ENCODE results near the gene FUT7. TPM values are rescaled to one million over a fixed set of nuclear protein-coding genes. Genes with fewer than 3 reads are reported as not detected.

FUT7 gene
- total RNA-seq, 1 donor from 2014 or later, result 5.0 TPM

DNA sequence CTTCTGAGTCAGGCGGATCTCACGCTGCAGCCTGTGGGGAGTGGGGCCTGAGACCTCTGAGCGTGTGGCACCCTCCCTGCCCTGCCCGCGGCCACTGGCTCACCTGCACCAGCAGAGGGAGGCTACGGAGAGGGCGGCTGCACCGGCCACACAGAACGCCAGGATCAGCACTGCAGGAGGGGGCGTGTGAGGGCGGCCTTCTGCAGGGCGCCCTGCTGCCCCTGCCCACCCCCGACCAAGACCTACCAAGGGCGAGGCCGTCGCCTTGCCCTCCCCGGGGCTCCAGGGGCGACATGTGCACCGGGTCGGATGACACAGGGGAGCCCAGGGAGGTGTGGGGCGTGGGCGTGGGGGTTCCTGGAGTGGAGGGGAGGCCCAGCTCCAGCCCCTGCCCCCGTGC, 8.7 kb upstream of the FUT7 start:
- Mint-ChIP-seq H3K36me3 (ENCODE audit: low read depth) (no peaks in the 10 kb centered on the region), H3K4me3 (no peak overlapping the region), H3K27ac (no peak overlapping the region), H3K9me3 (no peaks in the 10 kb centered on the region), H3K27me3 (peaks cover 12% of the 10 kb centered on the region), H3K4me1 (peaks cover 11% of the 10 kb centered on the region)
- no peak for DNase-seq
- ATAC-seq (ENCODE audit: low read depth), result no peak
- ChIA-PET CTCF (no interaction called here), POLR2A (no interaction called here)
- TF ChIP-seq CTCF (IDR thresholded peaks at IDR 0.05), result no peak
- intact Hi-C loops (cut with micrococcal nuclease), result loop anchor here (10.0 kb wide), 1 partner anchor 84 kb away; no protein-coding TSS in a partner anchor

GRCh38 chr9:137039611-137040366, 7.9 kb upstream of the FUT7 start:
- peaks cover 7% of the 10 kb centered on the region for H3K27me3 Mint-ChIP-seq
- intact Hi-C loops (cut with micrococcal nuclease), result loop anchor here (10.0 kb wide), 1 partner anchor 85 kb away; no protein-coding TSS in a partner anchor

DNA sequence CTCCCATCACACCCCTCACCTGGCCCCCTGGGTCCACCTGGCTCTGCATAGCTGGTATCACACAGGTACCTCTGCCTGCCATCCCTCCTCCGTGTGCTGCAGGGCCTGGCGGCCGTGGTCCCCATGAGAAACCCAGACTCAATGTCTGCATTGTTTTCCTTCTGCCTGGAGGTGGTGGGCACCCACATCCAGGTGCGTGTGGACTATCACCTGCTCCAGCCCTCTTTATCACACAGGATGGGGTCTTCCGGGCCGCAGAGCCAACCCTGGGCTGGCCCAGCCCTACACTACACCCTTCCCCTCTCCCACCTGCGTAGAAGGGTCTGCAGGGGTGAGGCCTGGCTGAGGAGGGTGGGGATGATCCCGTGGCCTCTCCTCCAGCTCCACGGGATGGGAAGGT, 7.0 kb upstream of the FUT7 start:
- H3K27me3 Mint-ChIP-seq, result peaks cover 4% of the 10 kb centered on the region
- H3K36me3 Mint-ChIP-seq (ENCODE audit: low read depth), result no peaks in the 10 kb centered on the region
- no peak overlapping the region for H3K4me3 Mint-ChIP-seq
- DNase-seq, result no peak
- H3K4me1 Mint-ChIP-seq, result peaks cover 13% of the 10 kb centered on the region
- H3K9me3 Mint-ChIP-seq, result no peaks in the 10 kb centered on the region
- ChIA-PET POLR2A (no interaction called here), CTCF (interaction anchor here (1.4 kb wide), 1 partner anchor 36 kb away, joined by 3 read pairs; no protein-coding TSS in a partner anchor)
- intact Hi-C loops (cut with micrococcal nuclease), result no loop called here
- no peak for ATAC-seq (ENCODE audit: low read depth)
- H3K27ac Mint-ChIP-seq, result no peak overlapping the region
- TF ChIP-seq CTCF (IDR thresholded peaks at IDR 0.05), result no peak

More at GRCh38 chr9:137039611-137040366, 7.9 kb upstream of the FUT7 start:
- ATAC-seq (ENCODE audit: low read depth), result no peak
- ChIA-PET POLR2A (no interaction called here), CTCF (interaction anchor here (1.4 kb wide), 1 partner anchor 37 kb away, joined by 3 read pairs; no protein-coding TSS in a partner anchor)
- Mint-ChIP-seq H3K9me3 (no peaks in the 10 kb centered on the region), H3K4me3 (no peak overlapping the region), H3K27ac (no peak overlapping the region), H3K4me1 (peaks cover 10% of the 10 kb centered on the region), H3K36me3 (ENCODE audit: low read depth) (no peaks in the 10 kb centered on the region)
- TF ChIP-seq CTCF (IDR thresholded peaks at IDR 0.05), result no peak
- no peak for DNase-seq

- Mint-ChIP-seq H3K9me3 (no peaks in the 10 kb centered on the region), H3K36me3 (ENCODE audit: low read depth) (no peaks in the 10 kb centered on the region), H3K4me3 (no peak overlapping the region), H3K4me1 (peaks cover 27% of the 10 kb centered on the region), H3K27ac (no peak overlapping the region), H3K27me3 (no peaks in the 10 kb centered on the region)
- CTCF ChIA-PET, result interaction anchor here (1.3 to 4.3 kb wide), 2 partner anchors 8 to 250 kb away, joined by 6 to 58 read pairs; partner anchors contain the start of gene TMEM141
- DNase-seq, result no peak
- intact Hi-C loops (cut with micrococcal nuclease), result no loop called here
- no peak for TF ChIP-seq CTCF (IDR thresholded peaks at IDR 0.05)
- POLR2A ChIA-PET, result interaction anchor here (1.1 kb wide), 1 partner anchor 247 kb away, joined by 3 read pairs; no protein-coding TSS in a partner anchor
- no peak for ATAC-seq (ENCODE audit: low read depth)
Observed at GRCh38 chr9:137037483-137037882, 5.6 kb upstream of the FUT7 start.

- Mint-ChIP-seq H3K36me3 (ENCODE audit: low read depth) (no peaks in the 10 kb centered on the region), H3K27me3 (no peaks in the 10 kb centered on the region), H3K4me3 (no peak overlapping the region), H3K9me3 (no peaks in the 10 kb centered on the region), H3K4me1 (peaks cover 32% of the 10 kb centered on the region), H3K27ac (no peak overlapping the region)
- intact Hi-C loops (cut with micrococcal nuclease), result no loop called here
- DNase-seq, result no peak
- TF ChIP-seq CTCF (IDR thresholded peaks at IDR 0.05), result no peak
- CTCF ChIA-PET, result interaction anchor here (1.0 to 4.3 kb wide), 3 partner anchors 8 to 249 kb away, joined by 4 to 58 read pairs (median 6); partner anchors contain the start of genes AJM1 and TMEM141
- ATAC-seq (ENCODE audit: low read depth), result no peak
- POLR2A ChIA-PET, result interaction anchor here (1.1 kb wide), 1 partner anchor 247 kb away, joined by 3 read pairs; no protein-coding TSS in a partner anchor
Observed at GRCh38 chr9:137037035-137037434, 5.1 kb upstream of the FUT7 start.

Measured in activated B cell treated with CpG ODN at 0.5 μM for 24 hours (primary cell).